ENCODE data around the gene ZNF367.

ZNF367 gene

DNA sequence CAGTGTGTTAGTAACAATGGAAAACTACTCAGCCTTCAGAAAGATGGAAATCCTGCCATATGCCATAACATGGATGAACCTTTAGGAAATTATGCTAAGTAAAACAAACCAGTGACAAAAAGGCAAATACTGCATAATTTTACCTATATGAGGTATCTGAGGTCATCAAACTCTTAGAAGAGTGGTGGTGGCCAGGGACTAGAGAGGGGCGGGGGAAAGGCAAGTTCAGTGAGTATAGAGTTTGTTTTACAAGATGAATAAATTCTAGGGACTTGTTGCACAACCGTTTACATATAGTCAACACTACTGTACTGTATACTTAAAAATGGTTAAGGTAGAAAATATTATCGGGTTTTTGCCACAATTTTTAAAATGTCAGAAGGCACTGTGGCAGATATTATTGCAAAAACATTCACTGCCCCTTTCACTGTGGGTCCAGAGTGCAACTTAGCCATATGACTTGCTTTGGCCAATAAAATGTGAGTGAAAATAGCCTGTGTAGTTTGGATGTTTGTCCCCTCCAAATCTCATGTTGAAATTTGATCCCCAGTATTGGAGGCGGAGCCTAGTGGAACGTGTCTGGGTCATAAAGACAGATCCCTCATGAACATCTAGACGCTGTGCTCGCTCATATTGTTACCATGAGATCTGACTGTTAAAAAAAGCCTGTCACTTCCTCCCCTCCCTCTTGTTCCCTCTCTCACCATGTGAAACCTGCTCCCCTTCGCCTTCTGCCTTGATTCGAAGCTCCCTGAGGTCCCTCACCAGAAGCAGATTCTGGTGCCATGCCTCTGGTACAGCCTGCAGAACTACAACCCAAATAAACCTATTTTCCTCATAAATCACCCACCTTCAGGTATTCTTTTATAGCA lies 9.5 kb downstream of the ZNF367 start:
- Histone ChIP-seq H3K36me3 (peaks cover 65% of the 10 kb centered on the region), H3K27me3 (no peaks in the 10 kb centered on the region), H3K4me1 (peaks cover 26% of the 10 kb centered on the region), H3K4me2 (no peak overlapping the region), H3K9ac (no peak overlapping the region), H4K20me1 (peaks cover 91% of the 10 kb centered on the region), H3K27ac (no peak overlapping the region), H3K9me3 (peaks cover 4% of the 10 kb centered on the region; the same call in 1 of the 2 replicates), H3K4me3 (no peak overlapping the region)
- no peak for TF ChIP-seq Cebpa-rat (IDR thresholded peaks at IDR 0.05)

DNA sequence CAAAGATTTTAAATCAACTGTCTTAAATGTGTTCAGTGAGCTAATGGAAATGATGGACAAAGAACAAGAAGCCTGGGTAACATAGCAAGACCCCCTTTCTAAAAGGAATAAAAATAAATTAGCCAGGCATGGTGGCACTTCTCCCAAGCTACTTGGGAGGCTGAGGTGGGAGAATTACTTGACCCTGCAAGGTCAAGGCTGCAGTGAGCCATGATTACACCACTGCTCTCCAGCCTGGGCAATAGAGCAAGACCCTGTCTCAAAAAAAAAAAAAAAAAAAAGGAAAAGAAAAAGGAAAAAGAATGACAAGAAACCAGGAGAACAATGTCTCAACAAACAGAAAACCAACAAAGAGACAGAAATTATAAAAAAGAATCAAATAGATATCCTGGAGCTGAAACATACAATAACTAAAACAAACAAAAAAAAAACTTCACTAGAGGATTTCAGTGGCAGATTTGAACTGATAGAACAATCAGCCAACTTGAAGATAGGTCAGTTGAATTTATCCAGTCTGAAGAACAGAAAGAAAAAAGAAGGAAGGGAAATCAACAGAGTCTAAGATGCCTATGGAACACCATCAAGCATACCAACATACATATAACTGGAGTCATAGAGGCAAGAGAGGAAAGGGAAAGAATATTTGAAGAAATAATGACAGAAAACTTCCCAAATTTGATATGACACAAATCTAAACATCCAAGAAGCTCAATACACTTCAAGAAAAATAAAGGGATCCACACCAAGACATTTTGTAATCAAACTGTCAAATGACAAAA lies 17.8 kb downstream of the ZNF367 start:
- no peaks in the 10 kb centered on the region for H3K27me3 ChIP-seq
- peaks cover 22% of the 10 kb centered on the region for H3K4me1 ChIP-seq
- H3K4me2 ChIP-seq = peak overlapping the region; percentile 69
- peaks cover 78% of the 10 kb centered on the region for H4K20me1 ChIP-seq
- no peak overlapping the region for H3K9ac ChIP-seq
- no peak overlapping the region for H3K4me3 ChIP-seq
- H3K27ac ChIP-seq = no peak overlapping the region
- peaks cover 31% of the 10 kb centered on the region for H3K9me3 ChIP-seq
- no peak for TF ChIP-seq Cebpa-rat (IDR thresholded peaks at IDR 0.05)
- H3K36me3 ChIP-seq = peaks cover 62% of the 10 kb centered on the region

DNA sequence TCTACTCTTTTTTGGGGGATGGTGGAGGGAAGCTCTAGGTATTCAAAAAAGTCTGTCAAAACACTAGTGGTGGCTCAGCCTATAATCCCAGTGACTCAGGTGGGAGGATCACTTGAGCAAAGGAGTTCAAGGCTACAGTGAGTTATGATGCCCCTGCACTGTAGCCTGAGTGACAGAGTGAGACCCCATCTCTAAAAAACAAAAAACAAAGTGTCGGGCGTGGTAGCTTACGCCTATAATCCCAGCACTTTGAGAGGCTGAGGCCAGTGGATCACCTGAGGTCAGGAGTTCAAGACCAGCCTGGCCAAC lies 18.9 kb downstream of the ZNF367 start:
- Histone ChIP-seq H3K4me3 (no peak overlapping the region), H3K9me3 (peaks cover 31% of the 10 kb centered on the region), H3K27me3 (no peaks in the 10 kb centered on the region), H3K9ac (peak overlapping the region; percentile 27; the same call in 1 of the 2 replicates), H3K36me3 (peaks cover 65% of the 10 kb centered on the region), H3K4me2 (peak overlapping the region; percentile 69), H3K27ac (peak overlapping the region; percentile 63), H4K20me1 (peaks cover 80% of the 10 kb centered on the region), H3K4me1 (peaks cover 22% of the 10 kb centered on the region)
- TF ChIP-seq Cebpa-rat (IDR thresholded peaks at IDR 0.05) = no peak

DNA sequence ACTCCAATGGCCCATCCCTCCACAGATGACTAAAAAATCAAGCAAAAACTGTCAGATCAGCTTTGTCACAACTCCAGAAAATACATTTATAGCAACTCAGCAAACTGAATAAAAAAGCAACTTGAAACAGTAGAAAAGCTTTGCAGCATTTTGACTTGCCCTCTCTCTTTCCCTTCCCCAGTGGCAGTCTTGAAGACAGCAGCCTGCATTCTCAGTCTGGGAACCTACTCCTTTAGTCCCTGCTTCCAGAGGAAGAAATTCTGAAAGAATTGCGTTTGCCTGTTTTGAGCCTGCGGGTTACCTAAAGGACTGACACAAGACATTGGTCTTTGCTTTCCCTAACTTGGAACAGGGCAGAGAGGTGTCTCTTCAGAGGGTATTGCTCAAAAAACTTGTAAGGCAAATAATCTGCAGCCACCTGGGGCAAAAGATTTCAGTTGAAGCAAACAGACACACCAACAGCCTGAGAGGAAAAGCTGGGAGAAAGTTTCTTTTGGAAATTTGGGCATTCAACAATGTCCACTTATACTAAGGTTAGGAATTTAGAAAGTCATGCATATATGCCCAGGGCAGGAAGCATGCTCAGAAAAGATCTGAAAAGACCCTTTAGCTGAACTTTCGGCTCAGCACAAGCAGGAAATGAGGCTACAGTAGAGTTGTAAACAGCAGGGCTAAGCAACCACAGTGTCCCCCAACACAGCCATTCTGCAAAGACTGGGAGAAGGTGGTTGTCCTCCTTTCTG lies 19.4 kb downstream of the ZNF367 start:
- H3K27ac ChIP-seq = peak overlapping the region; percentile 63

DNA sequence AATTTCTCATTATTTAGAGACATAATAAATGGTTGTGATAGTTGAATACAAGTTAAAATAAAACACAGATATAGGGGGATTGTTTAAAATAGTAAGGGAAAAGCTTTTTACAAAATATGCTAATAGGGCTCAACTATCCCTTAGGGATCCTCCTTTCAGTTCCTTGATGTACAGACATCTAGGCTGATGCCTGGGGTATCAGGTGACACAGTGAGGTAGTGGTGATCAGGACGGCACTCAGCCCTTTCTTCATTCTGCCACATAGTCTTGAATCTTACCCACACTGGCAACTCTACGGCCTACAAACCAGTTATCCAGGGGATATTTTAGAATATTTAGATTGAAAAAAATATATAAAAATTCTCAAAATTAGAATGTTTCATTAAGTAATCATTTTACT lies 22.2 kb downstream of the ZNF367 start:
- Histone ChIP-seq H3K9ac (no peak overlapping the region), H3K36me3 (peaks cover 77% of the 10 kb centered on the region), H3K4me1 (peaks cover 22% of the 10 kb centered on the region), H3K27me3 (no peaks in the 10 kb centered on the region), H3K9me3 (peaks cover 6% of the 10 kb centered on the region), H4K20me1 (peaks cover 95% of the 10 kb centered on the region), H3K4me2 (no peak overlapping the region), H3K27ac (no peak overlapping the region), H3K4me3 (no peak overlapping the region)
- no peak for TF ChIP-seq Cebpa-rat (IDR thresholded peaks at IDR 0.05)

More for the DNA sequence above, 19.4 kb downstream of the ZNF367 start:
- peaks cover 82% of the 10 kb centered on the region for H4K20me1 ChIP-seq
- peak overlapping the region; percentile 69 for H3K4me2 ChIP-seq
- peaks cover 22% of the 10 kb centered on the region for H3K4me1 ChIP-seq
- TF ChIP-seq Cebpa-rat (IDR thresholded peaks at IDR 0.05) = no peak
- peaks cover 67% of the 10 kb centered on the region for H3K36me3 ChIP-seq
- no peaks in the 10 kb centered on the region for H3K27me3 ChIP-seq
- peak overlapping the region; percentile 27; the same call in 1 of the 2 replicates for H3K9ac ChIP-seq
- no peak overlapping the region for H3K4me3 ChIP-seq
- H3K9me3 ChIP-seq = peaks cover 28% of the 10 kb centered on the region

DNA sequence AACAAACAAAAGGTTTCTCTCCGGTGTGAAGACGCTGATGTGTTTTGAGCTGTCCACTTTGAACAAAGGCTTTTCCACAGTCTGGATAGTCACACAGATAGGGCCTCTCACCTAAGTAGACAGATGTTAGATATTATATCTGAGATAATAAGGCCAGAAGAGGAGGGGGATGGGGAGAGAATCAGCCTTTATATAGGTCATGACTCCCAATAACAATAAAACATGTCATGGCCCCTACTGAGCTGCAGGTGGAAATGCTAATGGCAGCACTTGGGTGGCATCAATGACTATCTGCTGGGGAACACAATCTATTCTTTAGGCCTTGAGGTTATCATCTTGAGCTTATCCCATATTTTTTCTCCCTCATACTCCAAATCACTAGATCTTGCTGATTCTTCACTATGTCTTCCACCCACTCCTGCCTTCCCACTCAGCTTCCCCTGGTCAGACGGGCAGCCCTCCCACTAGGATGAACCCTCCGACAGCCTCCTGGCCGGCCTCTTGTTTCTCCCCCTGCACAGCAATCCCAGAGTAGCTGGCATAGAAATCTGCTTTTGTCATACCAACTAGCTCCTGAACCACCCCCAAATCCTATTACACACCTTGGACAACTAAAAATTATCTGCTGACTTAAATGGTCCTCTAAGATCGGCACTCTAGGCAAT lies 23.2 kb downstream of the ZNF367 start:
- Histone ChIP-seq H3K4me1 (peaks cover 19% of the 10 kb centered on the region), H3K9me3 (no peaks in the 10 kb centered on the region), H3K36me3 (peaks cover 84% of the 10 kb centered on the region), H3K27me3 (no peaks in the 10 kb centered on the region), H3K9ac (no peak overlapping the region), H3K4me2 (no peak overlapping the region), H4K20me1 (peaks cover 94% of the 10 kb centered on the region), H3K4me3 (no peak overlapping the region), H3K27ac (no peak overlapping the region)
- TF ChIP-seq Cebpa-rat (IDR thresholded peaks at IDR 0.05) = no peak

DNA sequence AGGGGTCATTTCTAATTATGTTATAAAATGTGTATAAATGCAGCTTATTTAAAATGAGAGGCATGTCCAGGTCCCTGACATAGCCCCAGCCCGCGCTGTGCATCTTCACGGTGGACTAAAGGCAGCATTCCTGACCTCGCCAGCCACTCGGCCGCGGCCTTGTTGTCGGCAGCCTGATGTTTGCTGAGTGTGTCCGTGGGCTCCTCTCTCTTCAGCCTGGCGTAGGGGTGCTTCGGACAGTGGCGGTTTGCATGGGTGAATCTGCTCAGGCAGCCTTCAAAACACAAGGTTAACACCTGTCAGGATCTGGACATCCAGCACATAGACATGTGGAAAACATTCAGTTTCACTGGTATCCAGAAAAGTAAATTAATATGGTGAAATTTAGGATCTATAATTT lies 25.9 kb downstream of the ZNF367 start:
- Histone ChIP-seq H4K20me1 (peaks cover 72% of the 10 kb centered on the region), H3K4me1 (no peaks in the 10 kb centered on the region), H3K4me3 (no peak overlapping the region), H3K9me3 (no peaks in the 10 kb centered on the region), H3K4me2 (no peak overlapping the region), H3K27ac (no peak overlapping the region), H3K36me3 (peaks cover 97% of the 10 kb centered on the region), H3K27me3 (no peaks in the 10 kb centered on the region), H3K9ac (no peak overlapping the region)
- no peak for TF ChIP-seq Cebpa-rat (IDR thresholded peaks at IDR 0.05)

DNA sequence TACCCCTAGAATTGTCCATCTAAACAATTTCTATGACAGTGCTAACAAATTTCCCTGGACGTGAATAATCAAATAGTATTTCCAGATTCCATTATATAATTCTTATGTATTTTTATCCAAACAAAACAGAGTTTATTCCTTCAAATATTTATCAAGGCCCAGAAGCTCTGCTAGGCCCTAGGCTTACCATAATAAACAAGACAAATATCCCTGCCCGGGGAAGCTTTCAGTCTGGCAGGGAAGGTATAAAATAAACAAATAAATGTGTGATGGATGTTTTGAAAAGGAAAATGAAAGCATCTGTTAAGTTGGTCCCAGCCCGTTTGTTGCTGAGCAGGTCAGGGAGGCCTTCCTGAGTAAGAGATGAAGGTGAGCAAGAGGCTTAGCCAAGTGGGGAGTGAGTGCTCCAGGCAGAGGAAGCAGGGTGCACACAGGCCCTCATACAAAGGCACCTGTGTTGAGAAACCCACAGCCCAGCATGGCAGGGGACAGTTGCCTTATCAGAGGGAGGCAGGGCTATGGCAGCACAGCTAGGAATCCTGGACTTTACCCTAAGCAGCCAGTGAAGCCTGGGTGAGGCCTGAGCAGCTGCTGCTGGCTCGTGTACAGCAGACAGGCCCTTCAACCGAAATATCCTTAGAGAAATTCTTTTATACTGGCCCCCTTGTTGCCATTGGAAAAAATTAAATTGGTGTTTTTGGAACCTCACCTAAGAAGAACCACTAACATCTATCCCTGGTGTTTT lies 27.0 kb downstream of the ZNF367 start:
- no peak overlapping the region for H3K4me3 ChIP-seq
- no peak overlapping the region for H3K27ac ChIP-seq
- no peaks in the 10 kb centered on the region for H3K27me3 ChIP-seq
- H3K4me2 ChIP-seq = no peak overlapping the region
- no peak overlapping the region for H3K9ac ChIP-seq
- no peaks in the 10 kb centered on the region for H3K4me1 ChIP-seq
- H3K36me3 ChIP-seq = peaks cover 99% of the 10 kb centered on the region
- H4K20me1 ChIP-seq = peaks cover 68% of the 10 kb centered on the region
- no peak for TF ChIP-seq Cebpa-rat (IDR thresholded peaks at IDR 0.05)
- H3K9me3 ChIP-seq = no peaks in the 10 kb centered on the region

DNA sequence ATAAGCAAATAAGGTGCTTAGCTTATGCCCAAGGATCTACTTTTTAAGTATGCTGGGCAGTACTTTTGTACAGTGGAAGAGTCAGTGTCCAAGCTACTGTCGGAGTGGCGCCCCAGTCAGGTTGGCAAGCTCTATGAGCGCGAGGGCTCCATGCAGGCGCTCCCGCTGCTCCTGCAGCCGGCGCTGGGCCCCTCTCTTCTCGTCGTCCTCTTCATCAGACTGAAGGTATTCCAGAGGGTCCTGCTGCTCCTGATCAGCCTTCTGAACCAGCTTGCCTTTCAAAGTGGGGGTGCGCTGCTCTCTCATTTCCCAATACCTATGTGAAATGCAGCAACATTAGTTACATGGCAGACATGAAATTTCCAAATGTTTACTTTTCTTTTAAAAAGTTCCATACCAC lies 30.0 kb downstream of the ZNF367 start:
- Histone ChIP-seq H3K4me1 (peaks cover 10% of the 10 kb centered on the region), H3K27ac (no peak overlapping the region), H3K9ac (no peak overlapping the region), H4K20me1 (peaks cover 39% of the 10 kb centered on the region; the same call in 1 of the 2 replicates), H3K9me3 (no peaks in the 10 kb centered on the region), H3K4me2 (no peak overlapping the region), H3K36me3 (peaks cover 84% of the 10 kb centered on the region), H3K27me3 (peaks cover 12% of the 10 kb centered on the region; the same call in 1 of the 2 replicates), H3K4me3 (no peak overlapping the region)
- TF ChIP-seq Cebpa-rat (IDR thresholded peaks at IDR 0.05) = no peak

All from BLaER1 (cell line).